Measurements from ENCODE around the gene LAMB4.

LAMB4 gene

DNA sequence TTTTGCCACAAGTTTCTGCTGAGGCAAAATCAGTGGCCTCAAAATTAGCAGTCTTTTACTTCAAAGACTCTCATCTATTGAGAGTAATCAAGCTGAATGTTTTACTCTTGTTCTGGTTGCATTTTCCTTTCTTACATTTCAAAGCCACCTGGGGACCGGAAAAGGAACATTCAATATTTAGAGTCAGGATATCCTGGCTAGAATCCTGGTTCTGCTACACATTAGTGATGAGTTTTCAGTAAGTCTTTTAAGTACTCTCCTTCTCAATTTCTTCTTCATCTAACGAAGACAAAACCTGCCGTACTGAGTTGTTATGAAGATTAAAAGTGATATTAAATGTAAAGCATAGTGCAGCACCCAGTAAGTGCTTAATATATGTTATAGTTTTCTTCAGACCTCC is 52.5 kb downstream of the LAMB4 start:
- DNase-seq: no peak

DNA sequence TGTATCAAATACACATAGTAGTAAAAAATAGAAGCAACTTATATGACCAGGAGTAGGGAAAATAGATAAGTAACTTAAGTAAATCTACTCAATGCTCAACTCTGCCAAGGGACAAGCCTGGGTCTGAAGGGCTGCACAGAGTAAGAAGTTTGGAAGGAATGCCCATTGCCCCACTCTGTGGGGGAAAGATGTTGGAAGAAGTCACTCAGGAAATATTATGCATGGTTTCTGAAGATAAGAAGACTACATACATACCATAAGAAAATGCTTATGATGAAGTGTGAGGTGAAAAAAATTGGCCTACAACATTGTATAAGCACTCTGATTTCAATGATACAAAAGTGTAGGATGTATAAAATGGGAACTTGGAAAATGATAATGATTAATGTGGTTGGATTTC is 54.0 kb downstream of the LAMB4 start:
- DNase-seq: no peak

DNA sequence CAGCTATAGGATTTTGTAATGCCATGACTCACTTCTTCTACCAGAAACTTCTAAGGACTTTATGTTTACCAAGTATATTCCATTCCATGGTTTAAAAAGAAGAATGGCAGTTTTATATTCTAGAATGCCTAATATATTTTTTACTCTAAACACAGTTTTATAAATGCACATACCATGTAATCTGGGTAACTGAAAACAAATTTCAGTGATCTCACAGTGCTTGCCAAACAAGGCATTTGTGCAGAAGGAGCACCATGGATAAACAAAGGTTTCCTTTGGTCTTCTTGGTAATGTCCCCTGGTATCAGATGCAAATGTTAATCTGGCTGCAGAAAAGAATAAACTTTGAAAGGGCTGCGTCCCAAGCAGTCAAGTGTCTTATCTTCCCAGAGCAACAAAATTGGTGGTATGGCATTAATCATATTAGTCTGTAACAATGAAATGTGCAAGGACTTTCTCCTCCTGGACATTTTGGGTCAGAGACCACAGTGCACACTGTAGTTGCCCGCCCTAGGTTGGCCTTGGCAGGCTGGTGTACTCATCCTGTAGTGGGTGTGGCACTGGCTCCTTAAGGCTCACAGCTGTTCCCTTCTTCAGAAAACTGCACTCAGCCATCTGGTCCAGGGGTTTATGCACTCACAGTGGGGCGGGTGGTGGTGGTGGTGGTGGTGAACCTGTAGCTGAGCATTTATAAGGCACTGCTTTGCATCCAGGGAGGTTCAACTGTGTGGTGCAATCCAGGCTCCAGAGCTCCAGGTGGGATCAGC is 56.7 kb downstream of the LAMB4 start:
- DNase-seq: no peak

DNA sequence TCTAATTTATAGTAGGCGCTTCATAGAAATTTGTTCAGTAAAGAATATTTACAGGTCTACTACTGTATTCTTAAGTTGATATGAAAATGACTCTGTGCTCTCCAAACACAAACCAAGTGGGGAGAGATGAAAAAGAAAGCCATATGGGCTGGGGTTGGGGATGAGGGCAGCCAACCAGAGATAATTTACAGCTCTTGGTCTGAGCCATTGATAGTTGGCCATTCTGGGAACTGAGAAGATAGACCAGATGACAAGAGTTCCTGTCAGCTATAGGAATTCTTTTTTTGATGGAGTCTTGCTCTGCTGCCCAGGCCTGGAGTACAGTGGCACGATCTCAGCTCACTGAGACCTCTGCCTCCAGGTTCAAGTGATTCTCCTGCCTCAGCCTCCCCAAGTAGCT is 57.4 kb downstream of the LAMB4 start:
- no peak for DNase-seq

DNA sequence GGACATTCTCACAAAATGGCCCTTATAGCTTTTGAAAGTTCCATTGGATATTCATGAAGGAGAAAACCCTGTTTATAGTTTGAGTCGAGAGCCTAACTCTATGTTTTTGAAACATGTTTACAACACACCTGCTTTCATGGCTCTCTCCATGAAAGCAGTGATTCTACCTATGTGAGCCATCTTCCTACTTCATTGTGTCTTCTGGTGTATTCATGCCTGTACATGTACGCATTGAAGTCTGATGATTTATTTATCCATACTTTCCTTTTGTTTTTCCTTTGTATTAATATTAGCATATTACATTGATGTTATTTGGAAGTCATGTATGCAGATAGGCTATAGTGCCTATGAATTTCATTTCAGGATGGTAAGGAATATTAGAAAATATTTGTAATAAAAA is 58.0 kb downstream of the LAMB4 start:
- DNase-seq: no peak

DNA sequence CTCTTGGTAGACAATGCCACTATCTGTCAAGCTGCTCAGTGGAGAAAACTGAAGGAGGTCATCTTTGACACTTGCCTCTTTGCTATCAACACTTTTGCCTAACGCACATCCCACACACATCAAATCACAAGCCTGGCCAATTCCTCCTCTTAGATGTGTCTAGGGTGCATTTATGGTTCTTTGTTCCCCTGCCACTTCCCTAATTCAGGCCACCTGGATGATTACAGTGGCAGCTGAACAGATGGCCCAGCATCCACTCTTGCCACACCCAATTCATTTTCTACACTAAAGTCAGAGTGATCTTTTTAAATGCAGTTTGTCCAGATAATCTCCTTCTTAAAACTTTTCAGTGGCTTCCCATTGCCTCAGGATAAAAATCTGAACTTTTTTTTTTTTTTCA is 58.6 kb downstream of the LAMB4 start:
- DNase-seq: no peak

DNA sequence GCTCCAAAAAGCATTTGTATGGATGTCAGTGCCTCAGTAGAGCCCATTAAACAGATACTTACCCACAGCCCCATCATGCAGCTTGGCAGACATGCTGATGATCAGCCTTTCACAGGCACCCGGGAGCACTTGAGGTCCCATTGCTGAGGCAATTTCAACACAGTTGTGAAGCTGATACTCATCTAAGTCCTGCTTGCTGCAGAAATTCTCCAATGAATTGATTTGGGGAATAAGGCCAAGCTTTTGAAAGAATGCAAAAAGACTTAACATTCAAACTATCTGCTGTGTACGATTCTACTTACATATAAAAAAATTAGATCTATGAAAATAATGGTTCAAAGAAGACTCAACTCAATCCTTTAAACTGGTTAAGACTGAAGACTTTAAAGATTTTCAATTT is 60.5 kb downstream of the LAMB4 start:
- no peak for DNase-seq

DNA sequence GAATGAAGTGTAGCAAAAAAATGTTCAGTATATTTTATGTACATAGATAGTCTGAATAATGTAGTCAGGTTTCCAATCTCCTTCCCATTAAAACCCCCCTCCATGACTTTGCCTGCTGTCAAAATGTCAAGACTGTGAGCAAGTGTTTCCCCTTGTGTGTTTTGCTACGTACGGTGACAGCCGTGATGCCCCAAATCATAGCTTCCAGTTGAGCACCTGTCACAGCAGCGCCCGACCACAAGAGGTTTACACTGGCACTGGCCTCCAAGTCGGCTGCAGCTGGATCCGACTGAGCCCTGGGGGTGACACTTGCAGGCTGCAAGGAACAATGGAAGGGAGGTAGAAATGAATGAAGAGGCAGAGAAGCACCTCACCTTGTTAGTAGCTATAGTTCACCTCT is 62.3 kb downstream of the LAMB4 start:
- no peak for DNase-seq

DNA sequence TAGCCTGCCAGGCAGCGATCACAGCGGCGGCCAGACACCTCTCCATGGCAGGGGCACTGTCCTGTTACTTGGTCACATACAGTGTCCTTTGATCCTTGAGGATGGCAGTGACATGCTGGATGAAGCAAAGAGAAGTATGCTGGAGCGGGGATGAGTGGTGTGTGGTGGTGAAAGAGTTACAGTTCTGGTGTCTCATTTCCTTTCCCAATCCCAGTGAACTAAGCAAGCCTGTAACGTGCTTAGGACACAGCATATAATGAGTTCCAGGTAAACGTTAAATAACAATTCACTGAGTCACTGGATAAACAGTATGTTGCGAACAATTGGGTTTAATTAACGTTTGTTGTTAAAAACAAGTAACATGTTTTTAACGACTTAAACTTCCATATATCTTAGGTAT is 63.7 kb downstream of the LAMB4 start:
- DNase-seq: no peak

DNA sequence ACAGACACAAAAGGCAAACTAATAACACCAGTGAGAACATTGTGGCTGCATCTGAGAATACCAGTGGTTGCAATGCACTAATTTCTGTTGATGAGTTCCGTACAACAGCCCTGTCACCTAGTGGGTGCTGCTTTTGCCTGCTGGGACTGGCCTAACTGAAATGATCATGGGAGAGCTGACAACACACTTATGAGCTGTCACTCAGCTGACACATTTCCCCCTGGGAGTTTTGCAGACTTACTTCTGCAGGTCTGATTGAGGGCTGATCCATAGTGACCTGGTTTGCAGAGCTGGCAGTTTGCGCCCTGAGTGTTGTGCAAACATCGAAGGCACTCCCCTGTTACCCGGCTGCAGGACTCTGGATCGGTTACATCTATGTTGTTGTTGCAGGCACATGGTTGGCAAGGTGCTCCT is 66.6 kb downstream of the LAMB4 start:
- no peak for DNase-seq

DNA sequence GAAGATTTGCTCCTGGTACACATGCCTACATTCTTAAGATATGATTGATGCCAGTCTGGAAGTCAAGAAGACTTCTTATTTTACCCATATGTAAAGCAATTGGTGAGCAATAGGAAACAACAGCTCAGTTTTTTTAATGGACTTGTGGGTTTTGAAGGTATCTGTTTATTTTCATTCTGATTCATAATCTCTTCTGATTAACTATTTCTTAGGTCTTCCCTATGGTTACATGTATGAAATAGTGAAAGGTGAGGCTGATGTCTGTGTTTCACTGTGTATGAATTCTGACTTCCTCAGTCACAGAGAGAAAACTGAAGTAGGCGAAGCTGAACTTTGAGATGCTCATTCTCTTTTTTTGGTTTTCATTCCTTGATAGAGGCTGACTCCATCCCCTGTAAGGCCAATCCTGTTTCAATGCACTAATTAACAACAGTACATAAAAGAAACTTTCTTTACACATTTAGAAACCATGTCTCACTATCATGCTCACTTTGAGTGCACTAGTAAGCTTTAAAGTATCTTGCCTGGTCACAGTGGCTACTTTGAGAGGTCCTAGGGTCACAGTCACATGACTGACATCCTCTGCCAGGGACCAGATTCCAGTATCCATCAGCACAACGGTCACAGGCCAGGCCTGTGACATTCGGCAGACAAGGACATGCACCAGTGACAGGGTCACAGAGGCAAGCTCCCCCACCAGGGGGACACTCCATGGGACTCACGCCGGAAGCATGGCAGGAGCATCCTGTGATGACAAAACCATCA is 67.7 kb downstream of the LAMB4 start:
- DNase-seq: no peak

DNA sequence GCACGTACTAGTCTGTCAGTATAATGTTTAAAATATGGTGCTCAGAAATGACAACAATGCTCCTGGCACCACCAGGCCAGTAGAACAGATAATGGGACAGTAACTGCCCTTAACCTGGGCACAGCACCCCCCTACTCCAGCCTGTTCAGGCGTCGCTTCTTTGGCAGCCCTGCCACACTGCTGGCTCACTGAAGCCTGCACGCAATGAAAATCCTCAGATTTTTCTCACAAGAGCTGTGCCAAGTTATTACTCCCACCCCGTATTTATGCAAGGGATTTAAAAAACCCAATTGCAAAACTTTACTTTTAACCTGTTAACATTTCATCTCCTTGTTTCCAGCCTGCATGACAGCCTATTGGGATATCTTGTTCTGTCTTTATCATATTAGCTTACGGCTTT is 70.6 kb downstream of the LAMB4 start:
- no peak for DNase-seq

DNA sequence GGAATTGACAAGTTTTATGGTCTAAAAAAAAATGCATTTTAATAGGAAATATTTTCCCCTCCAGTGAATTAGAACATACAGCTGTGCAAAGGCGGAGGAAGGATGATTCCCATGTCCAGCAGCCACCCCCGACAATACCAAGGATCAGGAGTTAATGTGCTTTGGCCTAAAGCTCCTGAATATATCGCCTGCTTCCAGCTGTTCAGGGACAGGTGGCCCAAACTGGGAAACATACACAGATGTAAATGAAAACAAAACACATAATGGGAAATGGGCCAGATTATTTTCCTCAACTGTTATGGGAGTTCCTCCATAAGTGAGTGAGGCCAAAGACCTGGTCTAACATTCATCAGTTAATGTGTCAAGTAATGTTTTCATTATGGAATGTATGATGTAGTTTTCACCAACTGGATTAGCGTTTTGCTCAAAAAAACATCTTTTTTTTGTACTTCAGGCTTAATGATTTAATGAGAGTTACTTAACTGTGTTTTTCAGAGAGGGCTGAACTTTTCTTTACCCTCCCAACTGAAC is 72.1 kb downstream of the LAMB4 start:
- DNase-seq: no peak

DNA sequence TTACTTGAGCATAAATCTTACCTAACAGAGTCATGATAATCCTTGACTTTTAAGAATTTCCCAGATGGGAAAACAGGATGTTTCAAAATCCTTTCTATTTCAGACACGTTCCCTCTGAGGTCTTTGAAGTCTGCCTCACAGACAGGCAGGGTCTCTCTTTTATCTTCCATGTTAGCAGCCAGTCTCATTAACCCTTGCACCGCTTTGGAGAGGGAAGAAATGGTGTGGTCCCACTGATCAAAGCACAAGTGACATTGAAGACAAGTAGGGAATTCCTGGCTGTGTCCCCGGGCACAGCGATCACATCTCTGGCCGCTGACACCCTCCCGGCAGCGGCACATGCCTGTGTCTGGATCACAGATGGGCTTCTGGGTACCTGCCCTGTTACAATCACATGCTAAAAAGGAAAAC is 74.5 kb downstream of the LAMB4 start:
- no peak for DNase-seq

DNA sequence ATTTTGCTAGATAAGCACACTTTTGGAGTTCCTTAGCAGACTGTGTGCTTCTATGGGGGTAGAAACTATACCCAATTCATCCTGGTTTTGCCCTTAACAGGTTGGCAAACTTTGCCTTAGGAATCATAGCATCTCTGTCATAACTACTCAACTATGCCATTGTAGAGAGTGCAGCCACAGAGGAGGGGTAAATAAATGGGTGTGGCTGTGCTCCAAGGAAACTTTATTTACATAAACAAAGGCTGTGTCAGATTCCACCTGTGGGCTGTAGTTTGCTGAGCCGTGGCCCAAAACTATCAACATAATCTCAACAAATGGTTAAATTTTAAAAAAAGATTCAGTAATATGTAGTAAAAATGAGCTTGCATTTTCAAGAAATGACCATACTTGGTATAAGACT is 75.6 kb downstream of the LAMB4 start:
- DNase-seq: no peak

DNA sequence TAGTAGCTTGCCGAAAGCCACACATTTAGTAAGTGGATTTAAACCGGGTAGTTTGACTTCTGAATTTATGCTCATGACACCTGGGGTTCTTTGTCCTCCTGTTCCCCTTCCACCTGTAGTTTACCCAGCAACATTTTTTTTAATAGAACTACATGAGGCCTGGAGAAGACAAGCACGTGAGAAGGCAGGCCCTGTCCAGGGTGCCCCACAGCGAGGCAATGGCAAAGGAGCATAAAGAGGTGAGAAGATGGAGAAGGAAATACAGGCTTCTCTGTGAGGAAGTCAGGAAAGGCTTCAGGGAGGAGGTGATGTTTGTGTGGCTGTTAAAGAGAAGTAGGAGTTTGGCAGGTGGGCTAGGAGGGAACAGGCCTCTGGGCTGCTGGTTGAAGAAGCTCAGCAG is 76.9 kb downstream of the LAMB4 start:
- no peak for DNase-seq

DNA sequence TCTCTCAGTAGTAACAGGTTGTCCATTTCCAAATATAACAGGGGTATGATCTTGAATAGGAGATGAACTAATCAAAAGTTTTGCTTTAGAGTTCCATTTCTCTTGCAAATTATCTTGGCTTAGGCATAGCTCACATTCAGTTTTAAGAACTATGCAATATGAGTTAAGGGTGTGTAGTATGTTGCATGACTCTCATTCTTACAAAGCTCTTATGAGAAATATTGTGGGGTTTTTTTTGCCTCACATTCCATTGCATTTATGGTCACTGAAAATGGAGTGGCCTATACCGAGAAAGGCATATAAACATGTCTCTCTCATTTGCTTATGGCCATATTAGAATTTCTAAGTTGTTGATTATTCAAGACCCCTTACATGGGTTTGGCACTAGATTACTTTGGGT is 78.7 kb downstream of the LAMB4 start:
- no peak for DNase-seq

DNA sequence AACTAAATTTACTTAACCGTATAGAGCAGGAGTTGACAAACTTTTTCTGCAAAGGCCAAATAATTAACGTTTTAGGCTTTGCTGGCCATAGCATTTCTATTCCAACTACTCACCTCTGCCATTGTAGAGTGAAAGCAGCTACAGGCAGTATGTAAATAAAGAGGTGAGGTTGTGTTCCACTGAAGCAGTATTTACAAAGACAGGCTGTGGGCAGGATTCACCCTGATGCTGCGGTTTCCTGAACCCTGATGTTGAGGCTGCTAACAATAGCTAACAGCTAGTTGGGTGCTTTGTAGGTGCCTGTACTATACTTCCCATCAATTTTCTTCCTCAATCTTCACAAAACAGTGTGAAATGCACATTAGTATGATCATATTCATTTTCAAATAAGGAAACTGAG is 80.2 kb downstream of the LAMB4 start:
- no peak for DNase-seq

DNA sequence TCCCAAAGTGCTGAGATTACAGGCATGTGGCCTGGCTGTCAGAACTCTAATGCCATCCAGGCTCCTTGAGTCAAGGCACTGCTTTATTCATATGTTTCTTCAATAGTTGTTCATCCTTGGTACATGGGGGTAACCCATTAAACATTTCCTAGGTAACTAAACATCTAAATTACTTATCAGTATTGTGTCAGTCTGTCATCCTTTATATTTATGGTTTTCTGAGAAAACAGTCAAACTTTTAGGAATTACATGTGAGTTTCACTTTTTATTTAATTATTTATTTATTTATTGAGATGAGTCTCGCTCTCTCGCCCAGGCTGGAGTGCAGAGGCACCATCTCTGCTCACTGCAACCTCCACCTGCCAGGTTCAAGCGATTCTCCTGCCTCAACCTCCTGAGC is 81.7 kb downstream of the LAMB4 start:
- no peak for DNase-seq

DNA sequence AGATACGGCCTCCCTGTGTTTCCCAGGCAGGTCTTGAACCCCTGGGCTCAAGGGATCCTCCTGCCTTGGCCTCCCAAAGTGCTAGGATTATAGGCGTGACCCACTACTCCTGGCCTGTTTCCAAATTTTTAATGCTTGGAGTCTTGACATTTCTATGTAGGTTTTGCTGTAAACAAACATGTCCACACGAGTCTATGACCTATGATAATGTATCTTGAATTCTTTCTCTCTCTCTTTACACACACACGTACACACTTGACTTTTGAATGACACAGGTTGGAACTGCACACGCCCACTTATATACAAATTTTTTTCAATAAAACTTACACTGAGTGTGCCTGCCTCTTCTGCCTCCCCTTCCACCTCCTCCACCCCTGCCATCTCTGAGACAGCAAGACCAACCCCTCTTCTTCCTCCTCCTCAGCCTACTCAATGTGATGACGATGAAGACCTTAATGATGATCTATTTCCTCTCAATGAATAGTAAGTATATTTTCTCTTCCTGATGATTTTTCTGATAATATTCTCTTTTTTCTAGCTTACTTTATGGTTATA is 83.1 kb downstream of the LAMB4 start:
- no peak for DNase-seq

DNA sequence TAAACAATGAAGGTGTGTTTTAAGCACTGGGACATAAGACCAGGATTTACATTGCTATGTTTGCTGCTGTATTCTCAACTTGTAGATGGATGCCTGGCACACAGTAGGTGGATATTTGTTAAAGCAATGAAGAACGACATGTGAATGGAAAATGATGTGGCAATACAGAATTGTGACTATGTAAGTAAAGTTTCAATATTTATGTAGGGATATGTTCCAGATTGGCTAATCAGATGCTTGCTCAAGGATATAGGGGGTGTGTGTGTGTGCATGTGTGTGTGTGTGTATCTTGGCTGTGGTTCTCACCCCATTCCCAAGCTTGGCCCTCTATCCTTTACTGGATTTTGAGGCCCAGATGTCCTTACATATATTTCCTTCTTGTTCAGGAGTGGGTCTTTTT is 84.5 kb downstream of the LAMB4 start:
- DNase-seq: no peak

DNA sequence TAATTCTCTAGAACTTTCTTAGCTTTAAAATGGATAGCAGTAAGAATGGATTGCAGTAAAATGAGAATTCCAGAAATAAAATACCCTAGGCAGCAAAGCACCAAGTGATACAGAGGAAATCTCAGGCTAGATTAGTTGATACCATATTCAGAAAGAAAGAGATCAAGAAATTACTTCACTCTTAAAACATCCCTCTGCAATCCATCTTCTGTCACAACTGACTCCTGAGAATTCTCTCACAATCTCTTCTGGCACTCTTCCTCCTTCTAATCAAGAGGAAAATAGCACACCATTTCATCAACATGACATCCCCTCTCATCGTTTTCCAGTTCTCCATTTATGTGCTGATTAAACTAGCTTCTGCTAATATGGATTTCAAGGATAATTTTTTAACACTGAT is 85.0 kb downstream of the LAMB4 start:
- DNase-seq: no peak

DNA sequence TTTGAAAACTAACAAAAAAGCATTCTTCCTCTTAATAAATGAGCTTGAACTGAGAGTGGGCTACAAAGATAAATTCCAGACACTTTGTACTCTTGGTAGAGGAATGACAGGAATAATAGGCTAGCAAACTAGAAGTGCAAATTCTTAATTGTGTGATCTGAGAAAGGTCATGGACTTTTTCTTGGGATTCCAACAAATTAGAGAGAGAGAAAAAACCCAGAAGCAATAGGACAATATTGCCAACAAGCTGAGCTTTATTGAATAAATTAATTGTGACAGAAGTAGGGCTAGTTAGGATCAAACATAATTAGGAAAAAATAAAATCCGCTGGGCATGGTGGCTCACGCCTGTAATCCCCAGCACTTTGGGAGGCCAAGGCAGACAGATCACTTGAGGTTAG is 85.8 kb downstream of the LAMB4 start:
- DNase-seq: no peak

DNA sequence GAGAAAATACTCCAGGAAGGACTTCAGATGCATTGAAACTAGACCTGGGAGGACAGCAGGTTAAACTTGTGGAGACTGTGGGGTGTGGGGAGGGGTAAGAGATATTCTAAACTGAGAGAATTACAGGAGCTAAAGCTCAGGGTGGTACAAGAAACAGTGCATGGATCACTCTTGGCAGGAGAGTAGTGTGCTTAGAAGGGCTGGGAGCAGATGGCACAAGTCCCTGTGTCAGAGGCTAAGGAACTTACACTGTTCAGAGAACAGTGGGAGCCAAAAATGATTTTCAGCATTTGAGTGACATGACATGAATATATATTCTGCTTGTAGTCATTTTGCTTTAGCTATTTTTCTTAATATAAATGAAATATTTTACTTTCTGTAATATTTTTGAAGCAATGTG is 91.2 kb downstream of the LAMB4 start:
- no peak for DNase-seq

Measured in activated naive CD4-positive, alpha-beta T cell treated with anti-CD3 and anti-CD28 coated beads, Interleukin-2, amount 50 U/mL, for 16 hours (primary cell).